NCI-H69 (cell line): ENCODE results near the gene NPAS2.

Experiments used
- DNase-seq: peaks from one replicate; lab custom pipeline; 2025; lab: John Stamatoyannopoulos, UW

Gene NPAS2

DNA sequence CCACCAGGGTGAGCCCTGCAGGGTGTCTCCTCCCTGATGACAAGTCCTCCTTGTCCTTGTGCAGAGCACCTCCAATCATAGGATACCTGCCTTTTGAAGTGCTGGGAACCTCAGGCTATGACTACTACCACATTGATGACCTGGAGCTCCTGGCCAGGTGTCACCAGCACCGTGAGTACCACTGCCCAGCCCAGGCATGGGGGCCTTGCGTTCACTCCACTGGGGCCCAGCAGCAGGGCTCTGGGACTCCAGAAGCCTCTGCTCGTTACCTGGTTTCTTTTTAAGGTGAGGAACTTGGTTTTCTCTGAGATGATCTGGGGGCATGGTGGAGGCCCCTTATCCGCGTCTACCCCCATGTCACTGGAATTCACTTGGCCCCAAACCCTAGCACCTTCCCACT, 145.7 kb downstream of the NPAS2 start:
- no peak for DNase-seq

DNA sequence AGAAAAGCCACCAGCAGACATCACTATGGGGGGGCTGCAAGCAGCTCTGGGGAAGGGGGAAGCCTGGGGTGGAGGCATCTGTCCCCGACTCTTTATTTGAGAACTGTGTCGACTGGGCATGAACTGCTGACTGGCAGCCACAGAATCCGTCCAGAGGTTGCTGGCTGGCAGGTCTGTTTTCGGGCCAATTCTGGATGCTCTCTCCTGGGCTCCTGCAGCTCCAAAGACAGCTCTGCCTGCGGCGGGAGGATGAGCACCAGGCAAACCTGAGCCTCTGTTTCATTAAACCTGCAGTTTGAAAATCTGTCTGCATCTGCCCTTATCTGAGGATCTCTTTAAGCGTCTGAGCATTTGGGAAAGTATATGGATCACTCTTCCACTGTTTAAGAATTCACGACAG, 147.8 kb downstream of the NPAS2 start:
- no peak for DNase-seq

DNA sequence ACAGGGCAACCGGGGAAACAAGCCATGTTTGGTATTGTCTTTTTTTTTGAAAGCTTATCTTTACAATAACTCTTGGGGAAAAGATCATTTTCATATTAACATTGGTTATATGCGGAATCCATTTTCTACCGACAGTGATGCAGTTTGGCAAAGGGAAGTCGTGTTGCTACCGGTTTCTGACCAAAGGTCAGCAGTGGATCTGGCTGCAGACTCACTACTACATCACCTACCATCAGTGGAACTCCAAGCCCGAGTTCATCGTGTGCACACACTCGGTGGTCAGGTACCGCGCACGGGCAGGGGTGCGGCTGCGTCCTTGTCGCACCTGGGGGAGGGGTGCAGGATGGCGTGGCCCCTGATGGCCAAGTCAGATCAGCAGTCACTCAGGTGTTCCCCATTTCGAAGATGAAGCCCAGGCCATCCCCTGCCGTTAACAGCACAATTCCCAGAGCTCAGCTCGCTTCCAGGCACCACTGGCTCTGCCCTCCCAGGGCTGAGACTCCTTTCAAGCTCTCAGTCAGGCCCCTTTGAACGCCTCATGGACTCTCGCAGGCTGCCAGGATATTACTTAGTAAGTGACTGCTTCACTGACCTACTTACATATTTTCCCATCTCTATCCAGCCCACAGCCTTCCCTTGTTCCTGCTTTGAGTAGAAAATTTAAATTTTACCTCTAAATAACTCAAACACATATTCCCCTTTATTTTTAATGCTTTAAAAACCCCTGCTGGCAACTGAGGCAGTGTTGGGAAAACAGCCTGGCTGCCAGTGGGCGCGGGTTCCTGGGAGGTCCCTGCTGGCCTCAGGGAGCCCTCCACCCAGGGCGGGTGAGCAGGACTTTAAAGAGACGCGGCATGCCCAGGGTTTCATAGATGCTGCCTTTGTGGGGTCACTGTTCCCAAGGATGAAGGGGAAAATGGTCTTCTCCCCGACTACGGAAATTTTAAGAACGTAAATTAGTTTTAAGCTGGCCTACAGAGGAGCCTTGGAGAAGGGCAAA, 148.5 kb downstream of the NPAS2 start:
- no peak for DNase-seq

DNA sequence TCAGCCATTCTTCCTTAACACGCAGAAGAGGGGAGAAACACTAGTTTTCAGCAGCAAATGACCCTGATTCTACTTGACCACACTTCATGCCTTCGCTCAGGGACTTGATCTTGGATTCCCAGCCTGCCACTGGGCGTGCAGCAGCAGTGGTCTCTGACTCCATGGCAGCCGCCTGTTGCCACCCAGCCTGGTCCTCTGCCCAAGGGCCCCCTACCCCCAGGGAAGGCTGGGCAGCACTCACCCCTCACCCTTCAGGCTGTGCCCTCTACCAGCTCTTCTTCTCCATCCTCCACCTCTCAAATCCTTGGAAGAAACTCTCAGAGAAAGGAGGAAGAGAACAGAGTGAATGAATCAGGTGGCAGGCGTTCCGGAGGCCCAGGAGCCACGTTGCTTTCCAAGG, 150.1 kb downstream of the NPAS2 start:
- DNase-seq = no peak

DNA sequence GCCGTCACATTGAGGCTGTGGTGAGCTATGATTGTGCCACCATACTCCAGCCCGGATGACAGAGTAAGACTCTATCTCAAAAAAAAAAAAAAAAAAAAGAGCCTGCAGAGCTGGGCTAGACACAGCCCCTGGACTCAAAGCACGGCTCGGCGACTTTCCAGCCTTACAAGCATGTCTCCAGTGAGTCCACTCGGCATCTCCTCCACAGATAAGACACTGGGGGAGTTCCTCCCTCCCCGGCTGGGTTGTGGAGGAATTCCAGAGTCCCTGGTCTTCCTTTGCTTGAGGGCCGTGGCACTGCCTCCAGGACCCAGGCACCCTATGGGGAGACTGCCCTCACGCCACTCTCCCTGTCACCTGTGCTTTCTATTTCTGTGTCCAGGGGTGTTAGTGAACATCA, 151.3 kb downstream of the NPAS2 start:
- DNase-seq = no peak

DNA sequence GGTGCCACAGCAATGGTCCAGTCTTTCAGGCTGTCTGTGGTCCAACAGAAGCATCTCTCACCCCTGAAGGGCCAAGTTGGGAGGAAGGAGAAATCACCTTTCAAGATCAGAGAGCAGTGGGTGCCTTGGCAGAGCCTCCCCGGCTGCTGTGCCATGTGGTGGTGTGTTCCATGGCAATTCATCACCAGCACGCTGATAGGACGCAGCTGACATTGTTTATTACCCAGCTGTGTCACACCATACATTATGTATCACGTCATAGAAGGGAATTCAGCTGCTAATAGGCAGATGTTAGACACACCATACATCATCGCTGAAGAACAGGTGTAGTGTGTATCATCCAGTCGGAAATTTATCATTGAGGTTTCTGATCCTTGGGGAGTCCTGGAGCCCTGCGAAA, 152.5 kb downstream of the NPAS2 start:
- peak; percentile 1 for DNase-seq

DNA sequence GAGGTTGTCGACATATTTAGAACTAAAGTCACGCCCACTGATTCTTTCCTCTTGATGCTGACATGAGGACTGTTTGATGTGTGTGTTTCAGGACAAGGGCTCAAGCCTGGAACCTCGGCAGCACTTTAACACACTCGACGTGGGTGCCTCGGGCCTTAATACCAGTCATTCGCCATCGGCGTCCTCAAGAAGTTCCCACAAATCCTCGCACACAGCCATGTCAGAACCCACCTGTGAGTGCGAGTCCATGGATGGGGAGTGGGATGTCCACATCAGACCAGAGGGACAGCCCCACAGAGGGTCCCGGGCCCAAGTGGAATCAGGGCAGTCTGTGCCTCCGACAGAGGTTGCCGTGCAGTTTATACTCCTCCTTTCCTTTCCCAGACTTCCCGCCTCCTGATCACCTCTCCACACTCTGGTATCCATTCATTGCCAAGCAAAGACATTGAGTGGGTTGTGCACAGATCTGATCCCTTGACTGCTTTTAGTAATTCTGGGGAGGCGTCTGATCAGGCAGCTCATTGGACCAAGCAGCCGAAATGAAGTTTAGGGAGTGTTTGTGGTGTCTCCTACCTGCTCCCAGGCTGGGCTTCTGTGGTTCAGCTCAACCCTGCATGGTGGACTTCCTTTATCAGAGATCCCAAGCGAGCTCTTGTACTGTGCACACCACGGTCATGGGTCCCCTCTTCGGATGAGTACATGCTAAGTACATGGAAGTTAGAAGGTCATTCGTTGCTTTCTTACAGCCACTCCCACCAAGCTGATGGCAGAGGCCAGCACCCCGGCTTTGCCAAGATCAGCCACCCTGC, 155.0 kb downstream of the NPAS2 start:
- DNase-seq = no peak

DNA sequence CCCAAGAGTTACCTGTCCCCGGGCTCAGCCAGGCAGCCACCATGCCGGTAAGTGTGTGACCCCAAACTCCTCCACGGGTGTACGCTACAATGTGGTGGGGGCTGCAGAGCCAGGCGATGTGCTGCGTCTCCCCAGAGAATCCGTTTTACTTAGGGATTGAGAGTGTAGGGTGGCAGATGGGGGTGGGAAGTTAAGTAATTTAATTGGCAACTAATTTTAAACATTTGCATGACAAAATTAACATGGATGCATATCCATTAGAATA, 155.5 kb downstream of the NPAS2 start:
- DNase-seq = no peak

DNA sequence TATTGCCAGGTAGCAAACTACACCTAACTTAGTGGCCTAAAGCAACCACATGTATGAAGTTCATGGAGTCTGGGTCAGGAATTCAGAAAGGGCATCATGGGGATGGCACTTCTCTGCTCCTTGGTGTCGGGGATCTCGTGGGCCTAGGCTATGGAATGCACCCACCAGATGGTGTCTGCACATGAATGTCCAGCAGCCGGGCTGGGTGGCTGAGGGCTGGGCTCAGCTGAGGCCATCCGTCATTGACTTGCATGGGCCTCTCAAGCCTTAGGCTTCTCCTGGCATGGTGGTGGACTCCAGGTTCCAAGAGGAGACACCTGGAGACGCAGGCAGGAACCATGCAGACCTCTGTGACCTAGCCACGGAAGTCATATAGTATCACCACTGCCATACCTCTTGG, 156.1 kb downstream of the NPAS2 start:
- no peak for DNase-seq

DNA sequence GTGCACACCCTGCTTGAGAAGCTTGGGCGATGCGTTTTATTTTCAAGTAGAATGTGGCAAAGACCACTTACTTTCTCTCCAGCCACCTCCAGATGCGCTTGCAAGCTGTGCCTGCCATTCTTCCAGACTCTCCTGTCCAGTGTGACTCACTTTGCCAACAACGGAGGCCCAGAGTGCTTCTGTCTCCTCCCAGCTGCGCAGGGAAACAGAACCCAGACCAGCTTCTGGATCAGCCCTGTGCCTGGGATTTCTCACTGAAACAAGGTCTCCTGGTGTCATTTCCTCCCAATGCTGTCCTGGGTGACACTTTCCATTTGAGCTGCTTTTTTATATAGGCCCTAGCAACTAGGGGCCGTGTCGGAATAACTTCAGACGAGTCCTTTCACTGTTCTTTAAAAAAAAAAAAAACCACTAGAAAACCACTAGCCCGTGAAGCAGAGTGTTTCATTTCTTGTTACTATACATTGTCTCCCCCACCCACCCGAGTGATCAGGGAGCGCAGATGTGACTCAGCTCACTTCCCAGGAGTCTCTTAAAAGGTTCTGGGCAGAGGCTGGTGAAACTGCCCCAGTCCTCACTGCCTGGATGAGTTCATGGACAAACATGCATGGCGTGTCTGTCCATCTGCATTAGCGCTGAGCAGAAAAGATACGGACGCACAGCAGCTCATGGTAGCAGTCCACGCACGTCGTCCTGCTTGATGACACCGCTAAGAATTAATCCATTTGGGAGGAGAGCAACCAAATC, 156.9 kb downstream of the NPAS2 start:
- DNase-seq = no peak

DNA sequence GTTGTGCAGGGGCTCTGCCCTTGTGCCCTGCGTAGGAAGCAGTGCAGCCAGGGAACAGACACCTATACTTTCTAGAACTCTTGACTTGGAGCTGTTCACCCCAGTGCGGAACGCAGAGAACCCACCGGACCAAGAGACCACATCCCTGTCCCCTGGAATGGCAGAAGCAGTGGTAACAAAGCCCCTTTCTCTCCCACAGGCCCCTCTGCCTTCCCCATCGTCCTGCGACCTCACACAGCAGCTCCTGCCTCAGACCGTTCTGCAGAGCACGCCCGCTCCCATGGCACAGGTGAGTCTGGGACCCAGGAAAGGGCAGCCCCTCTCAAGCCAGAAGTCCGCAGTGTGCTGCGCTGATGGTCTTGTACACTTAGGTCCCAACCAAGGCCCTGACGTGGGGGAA, 157.6 kb downstream of the NPAS2 start:
- DNase-seq = no peak

DNA sequence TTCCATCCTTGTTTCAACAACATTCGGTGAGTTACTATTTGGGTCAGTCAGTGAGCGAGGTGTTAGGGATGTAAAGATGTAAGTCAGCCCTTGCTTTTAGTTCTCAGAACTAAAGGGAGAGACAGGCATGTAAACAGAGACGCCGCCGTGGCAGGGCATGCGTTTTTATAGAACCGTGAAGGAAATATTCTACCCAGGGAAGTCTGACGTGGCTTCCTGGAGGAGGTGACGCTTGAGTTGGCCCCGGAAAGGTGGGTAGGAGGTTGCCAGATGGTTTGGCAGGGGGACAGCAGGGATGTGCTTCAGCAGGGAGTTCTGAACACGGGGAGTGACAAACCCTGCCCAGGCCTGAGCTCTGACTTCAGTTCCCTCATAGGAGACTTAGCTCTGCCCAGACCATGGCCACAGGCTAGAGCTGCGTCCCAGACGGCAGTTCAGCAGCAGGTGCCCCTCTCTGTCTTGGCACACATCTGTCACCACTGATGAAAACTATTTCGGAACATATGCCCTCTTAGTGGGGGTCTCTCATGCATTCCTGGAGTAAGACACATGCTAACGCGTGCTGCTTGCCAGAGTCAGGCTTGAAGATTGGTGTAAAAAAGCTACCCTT, 158.7 kb downstream of the NPAS2 start:
- peak; percentile 4 for DNase-seq

DNA sequence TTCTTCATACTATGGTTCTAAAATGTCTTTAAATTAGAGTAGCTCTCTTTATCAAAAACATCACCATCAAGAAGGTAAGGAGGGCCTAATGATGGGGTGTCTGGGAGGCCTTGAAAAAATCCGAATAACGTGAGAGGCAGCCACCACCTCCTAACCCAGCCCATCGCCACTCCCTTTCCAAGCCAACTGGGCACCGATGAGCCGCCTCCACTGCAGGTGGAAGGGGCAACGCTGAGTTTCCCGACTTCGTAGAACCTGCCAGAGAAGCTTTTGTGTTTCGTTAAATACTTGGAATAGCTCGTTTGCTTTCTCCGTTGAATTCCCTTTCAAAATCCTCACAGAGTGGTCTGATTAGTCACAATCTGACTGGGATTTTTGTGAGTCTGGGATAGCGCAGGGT, 160.1 kb downstream of the NPAS2 start:
- DNase-seq = no peak

DNA sequence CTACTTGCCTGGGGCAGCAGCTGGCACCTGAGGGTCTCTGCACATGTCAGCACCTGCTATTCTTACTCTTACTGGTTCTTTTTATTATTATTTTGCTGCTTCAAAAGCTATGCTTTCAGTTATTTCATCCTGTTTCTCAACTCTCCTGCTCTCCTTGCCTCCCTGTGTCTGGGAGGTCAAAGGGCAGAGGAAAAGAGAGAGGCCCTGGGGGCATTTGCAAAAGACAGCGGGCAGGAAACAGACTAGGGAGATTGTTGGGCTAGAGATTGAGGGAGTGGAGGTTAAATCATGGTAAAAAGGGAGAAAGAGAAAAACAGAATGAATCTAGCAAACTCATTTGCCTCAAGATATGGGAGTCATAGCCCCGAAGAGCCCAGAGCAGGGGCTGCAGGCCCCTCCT, 161.1 kb downstream of the NPAS2 start:
- DNase-seq = no peak

DNA sequence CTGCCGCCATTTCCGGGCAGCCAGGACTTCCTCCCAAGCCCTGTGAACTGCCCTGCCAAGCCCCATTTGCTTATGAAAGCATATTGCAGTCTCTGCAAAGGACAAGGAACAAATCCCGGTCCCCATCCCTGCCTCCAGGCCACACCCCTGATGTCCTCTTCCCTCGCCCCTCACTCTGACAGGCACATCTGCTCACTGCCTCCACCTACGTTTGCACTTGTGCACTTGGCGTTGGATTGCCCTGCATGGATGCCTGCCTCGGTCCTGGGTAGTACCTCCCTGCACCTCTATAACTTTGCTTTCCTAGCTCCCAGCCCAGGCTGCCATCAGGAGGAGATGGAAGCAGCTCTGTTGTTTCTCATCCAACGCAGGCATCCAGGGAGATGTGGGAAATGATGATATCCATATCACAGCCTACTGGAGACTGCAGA, 162.5 kb downstream of the NPAS2 start:
- DNase-seq = no peak

DNA sequence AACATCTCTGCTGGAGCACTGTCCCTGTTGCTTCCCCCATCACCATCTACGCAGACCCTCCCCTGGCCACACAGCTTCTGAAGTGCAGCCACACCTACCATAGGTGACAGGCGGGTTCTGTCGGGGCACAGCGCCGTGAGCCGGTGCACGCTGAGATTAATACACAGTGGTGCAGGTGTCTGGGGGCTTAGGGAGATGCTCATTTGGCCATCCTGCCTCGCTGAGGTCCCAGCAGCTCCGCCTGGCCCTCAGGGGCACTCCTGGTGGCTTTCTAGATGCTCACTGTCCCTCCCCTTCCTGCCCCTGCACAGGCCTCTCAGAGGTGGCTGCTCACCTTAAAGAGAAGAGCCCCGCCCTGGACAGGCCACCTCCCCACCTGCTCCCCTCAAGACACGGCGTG, 163.3 kb downstream of the NPAS2 start:
- no peak for DNase-seq

DNA sequence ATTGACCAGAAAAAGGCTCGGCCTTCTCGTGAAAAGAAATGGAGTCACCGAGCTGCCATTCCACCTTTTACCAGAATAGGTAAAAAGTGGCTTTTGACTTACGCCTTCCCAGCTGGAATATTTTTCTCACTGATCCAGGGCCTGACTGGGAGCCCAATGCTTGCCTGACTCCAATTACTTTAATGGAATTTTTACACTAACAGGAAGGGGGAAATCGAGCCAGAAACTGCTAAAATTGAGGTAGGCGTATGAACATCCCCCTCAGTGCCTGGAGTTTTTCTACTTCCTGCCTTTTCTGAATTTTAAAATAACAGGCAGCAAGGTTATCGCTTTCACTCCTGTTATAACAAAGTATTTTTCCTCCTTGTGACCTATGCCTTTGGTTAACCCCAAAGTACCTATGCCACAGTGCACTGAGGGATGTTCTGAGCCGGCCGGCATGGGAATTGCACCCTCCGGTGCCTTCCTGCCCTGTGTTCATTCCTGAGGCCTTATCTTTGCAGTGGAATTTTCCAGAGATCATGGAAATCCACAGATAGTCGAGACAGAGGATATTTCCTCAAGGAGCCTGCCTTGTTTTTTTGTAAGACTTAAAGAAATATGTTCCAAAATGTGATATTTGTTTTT, 163.9 kb downstream of the NPAS2 start:
- DNase-seq = no peak

DNA sequence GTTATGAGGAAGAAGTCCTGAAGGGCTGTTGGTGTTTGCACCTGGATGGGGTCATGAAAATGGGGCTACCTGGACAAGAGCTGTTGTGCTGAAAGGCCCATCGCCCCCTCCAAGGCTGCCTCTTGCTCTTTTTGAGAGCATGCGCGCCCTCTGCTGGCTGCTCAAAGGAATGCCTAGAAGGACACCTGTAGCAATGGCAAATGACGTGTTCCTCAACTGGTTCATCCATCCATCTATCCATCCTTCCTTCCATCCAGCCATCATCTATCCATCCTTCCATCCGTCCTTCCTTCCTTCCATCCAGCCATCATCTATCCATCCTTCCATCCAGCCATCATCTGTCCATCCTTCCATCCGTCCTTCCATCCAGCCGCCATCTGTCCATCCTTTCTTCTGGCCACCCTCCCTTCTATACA, 165.0 kb downstream of the NPAS2 start:
- peak; percentile 68 for DNase-seq

DNA sequence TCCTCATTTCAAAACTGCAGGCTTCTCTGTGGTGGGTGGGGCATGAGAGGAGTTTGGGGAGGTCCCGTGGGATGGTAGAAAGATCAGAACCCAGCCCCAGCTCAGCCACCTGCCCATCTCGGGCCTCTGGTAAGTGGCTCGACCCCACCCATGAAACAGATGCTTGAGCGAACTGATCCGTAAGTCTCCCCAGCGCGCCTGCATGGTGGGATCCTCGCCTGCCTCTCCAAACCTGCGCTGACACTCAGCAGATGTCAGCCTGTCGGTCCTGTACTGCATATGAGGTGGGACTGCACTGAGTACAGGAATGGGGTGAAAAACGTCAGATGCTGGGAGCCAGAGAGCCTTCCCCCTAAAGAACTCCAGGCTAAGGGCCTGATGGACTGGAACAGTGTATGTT, 166.2 kb downstream of the NPAS2 start:
- no peak for DNase-seq

DNA sequence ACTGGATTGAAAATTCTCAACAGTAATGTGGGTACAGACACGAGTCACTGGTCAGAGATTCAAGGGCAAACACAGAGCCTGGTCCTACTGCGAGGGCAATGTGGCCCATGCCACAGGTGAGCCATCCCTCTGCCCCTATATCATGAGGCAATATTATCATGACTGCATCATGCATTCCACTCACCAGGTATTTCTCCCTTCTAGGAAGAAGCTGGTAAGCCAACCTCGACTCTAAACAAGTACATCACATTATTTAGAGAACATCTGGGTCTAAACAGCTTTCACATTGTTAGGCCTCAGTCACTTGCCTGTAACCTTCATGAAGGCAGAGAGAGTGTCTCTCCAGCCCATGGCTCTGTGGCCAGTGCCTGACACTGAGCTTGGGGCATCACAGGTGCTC, 167.6 kb downstream of the NPAS2 start:
- DNase-seq = no peak

DNA sequence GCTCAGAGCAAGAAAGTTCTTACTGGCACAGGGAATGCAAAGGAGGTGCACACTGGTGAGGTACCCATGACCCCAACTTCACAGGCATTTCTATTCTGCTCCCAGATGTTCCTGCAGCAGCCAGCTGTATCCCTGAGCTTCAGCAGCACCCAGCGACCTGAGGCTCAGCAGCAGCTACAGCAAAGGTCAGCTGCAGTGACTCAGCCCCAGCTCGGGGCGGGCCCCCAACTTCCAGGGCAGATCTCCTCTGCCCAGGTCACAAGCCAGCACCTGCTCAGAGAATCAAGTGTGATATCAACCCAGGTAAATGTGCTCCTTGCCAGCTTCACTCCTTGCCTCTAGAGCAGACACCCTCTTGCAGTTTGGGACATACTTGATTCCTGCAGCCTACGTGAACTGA, 168.0 kb downstream of the NPAS2 start:
- no peak for DNase-seq
